ENCODE measurements around the gene GOLPH3.
"Not testable (repeated sequence)": the region's sequence is repeated elsewhere in the genome, so short reads cannot be mapped to it uniquely, and the experiment has no call there.

Gene GOLPH3

DNA sequence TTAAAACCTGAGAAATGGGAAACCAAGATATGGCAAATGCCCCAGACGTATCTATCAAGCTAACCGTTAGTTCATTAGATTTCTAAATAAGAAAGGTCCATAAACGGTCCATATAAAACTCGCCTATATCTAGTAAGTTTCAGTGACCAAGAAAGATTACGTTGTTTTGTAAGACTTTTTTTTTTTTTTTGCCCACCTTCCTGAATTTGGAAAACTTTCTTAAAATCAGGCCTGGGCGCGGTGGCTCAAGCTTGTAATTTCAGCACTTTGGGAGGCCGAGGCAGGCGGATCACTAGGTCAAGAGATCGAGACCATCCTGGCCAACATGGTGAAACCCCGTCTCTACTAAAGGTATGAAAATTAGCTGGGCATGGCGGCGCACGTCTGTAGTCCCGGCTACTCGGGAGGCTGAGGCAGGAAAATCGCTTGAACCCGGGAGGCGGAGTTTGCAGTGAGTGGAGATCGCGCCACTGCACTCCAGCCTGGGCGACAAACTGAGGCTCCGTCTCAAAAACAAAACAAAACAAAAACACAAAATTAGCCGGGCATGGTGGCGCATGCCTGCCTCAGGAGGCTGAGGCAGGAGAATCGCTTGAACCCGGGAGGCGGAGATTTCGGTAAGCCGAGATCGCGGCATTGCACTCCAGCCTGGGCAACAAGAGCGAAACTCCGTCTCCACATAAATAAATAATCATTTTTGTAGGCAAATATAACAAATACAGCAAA lies 1.8 kb downstream of the GOLPH3 start:
- in situ Hi-C loops (cut with MboI; ENCODE audit: low sequenced_read_pairs) = not testable (repeated sequence)

GRCh38 chr5:32170303-32171151 lies 3.6 kb downstream of the GOLPH3 start:
- in situ Hi-C loops (cut with MboI; ENCODE audit: low sequenced_read_pairs) = no loop called here

DNA sequence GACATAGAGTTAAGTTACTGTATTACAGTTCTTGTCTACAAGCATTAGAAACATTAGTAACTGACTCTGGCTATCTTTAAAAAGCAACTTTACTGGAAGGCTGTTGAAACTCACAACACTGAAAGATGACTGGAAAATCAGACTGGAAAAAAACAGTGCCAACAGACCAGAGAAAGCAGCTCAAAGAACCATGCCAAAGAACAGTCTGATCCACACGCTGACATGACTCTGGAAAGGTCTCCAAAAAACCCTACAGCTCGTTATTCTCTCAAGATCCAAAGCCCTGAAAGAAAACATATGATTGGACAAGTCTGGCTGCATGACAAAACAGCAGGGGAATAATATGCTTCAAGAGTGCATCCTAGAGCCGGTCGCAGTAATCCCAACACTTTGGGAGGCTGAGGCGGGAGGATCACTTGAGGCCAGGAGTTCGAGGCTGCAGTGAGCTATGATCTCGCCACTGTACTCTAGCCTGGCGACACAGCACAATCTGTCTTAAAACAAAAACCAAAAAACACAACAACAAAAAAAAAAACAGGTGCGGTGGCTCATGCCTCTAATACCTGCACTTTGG lies 5.6 kb downstream of the GOLPH3 start:
- in situ Hi-C loops (cut with MboI; ENCODE audit: low sequenced_read_pairs) = no loop called here

GRCh38 chr5:32165597-32165996 lies 8.5 kb downstream of the GOLPH3 start:
- in situ Hi-C loops (cut with MboI; ENCODE audit: low sequenced_read_pairs) = no loop called here

DNA sequence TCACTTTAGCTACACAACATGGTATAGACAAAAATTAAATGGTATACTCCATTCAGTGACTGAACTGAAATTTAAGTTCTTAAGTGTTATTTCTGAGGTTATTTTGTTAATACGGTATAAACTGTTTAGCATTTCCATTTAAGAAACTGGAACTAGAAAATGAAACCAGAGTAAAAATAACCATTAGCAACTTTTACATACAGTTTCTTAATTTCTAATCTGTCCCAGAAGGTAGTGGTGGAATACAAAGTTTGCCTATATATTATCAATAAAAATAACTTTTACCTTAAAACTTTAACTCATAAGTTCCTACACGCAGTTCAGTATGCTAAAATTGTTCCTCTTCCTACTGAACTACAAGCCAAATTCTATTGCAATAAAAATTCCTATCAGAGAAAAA lies 10.3 kb downstream of the GOLPH3 start:
- in situ Hi-C loops (cut with MboI; ENCODE audit: low sequenced_read_pairs) = no loop called here

DNA sequence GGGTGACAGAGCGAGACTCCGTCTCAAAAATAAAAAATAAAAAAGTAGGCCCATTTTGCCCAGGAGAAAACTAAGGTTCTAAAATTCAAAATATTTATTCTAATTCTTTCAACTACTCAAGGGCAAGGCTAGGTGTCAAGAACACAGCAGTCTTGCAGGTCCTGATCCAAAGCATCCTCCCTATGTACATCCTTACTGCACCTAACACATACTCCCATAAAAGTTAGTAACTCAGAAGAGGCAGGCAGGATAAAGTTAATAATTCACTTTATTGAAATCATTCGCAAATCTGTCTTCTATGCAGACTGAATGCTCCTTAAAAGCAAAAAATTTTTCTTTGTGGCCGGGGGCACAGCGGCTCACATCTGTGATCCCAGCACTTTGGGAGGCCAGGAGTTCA lies 11.1 kb downstream of the GOLPH3 start:
- in situ Hi-C loops (cut with MboI; ENCODE audit: low sequenced_read_pairs) = no loop called here

- in situ Hi-C loops (cut with MboI; ENCODE audit: low sequenced_read_pairs) = no loop called here
Observed at GRCh38 chr5:32160228-32160627, 13.9 kb downstream of the GOLPH3 start.

- in situ Hi-C loops (cut with MboI; ENCODE audit: low sequenced_read_pairs) = no loop called here
Observed at GRCh38 chr5:32159328-32160072, 14.6 kb downstream of the GOLPH3 start.

DNA sequence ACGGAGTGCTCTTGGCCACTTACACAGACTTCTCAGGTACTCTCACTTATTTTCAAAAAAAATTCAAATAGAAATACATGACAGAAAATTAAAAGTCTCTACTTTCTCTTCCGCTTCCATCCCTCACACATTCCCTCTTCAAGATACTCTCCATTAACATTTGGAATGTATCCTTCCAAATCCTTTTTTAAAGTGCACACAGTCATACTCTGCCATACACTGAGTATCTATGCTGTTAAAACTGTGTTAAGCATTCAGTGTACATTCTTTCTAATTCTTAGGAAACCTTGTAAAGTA lies 15.5 kb downstream of the GOLPH3 start:
- in situ Hi-C loops (cut with MboI; ENCODE audit: low sequenced_read_pairs) = no loop called here

GRCh38 chr5:32157078-32157477 lies 17.0 kb downstream of the GOLPH3 start:
- in situ Hi-C loops (cut with MboI; ENCODE audit: low sequenced_read_pairs) = no loop called here

DNA sequence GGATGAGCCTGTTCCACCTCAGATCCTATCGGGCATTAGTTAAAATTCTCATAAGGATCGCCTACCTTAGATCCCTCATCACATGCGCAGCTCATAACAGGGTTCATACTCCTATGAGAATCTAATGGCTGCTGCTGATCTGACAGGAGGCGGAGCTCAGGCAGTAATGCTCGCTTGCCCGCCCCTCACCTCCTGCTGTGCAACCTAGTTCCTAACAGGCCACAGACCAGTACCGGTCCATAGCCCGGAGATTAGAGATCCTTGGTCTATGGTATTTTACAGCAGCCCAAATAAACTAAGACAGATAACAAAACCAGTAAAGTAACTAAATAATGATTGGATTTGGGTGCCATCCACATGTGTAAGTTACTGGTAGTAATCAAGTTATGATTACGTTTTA lies 17.5 kb downstream of the GOLPH3 start:
- in situ Hi-C loops (cut with MboI; ENCODE audit: low sequenced_read_pairs) = no loop called here

DNA sequence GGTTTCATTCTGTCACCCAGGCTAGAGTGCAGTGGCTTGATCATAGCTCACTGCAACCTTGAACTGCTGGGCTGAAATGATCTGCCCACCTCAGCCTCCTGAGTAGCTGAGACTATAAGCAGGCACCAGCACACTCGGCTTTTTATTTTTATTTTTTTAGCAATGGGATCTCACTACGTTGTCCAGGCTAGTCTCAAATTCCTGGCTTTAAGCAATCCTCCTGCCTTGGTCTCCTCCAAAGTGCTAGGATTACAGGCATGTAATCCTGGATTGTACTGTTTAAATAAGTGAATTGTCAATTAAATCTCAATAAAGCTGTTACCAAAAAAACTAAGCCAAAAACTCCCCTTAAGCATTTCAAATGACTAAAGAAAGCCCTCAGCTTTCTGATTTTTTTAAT lies 18.9 kb downstream of the GOLPH3 start:
- in situ Hi-C loops (cut with MboI; ENCODE audit: low sequenced_read_pairs) = no loop called here

DNA sequence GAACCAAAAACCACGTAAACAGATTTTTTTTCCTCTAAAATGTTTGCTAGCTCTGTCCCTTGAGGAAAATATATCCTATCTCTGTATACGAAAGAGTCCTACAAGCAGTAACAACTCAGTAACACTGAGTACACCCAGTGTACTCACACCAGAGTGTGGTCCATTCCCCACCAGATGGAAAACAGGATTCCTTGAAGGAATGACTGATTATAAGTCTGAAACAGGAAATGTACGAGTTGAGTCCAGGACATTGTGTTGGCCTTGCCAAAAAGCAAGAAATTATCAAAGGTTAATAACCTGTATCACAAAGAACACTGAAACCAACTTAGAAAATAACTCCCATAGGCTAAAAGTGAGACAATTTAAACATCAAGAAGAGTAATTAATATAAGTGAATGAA lies 20.4 kb downstream of the GOLPH3 start:
- in situ Hi-C loops (cut with MboI; ENCODE audit: low sequenced_read_pairs) = no loop called here

DNA sequence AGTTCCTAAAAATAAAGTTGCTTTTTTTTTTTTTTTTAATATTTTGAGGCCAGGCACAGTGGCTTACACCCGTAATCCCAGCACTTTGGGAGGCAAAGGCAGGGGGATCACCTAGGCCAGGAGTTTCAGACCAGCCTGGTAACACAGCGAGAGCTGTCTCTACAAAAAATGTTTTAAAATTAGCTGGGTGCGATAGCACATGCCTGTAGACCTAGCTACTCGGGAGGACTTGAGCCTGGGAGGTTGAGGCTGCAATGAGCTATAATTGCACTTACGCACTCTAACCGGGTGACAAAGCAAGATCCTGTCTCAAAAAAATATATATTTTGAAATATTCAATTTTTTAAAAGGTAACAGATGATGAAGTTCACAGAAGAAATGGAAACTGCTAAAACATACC lies 22.9 kb downstream of the GOLPH3 start:
- in situ Hi-C loops (cut with MboI; ENCODE audit: low sequenced_read_pairs) = no loop called here

- in situ Hi-C loops (cut with MboI; ENCODE audit: low sequenced_read_pairs) = no loop called here
Observed at GRCh38 chr5:32150366-32150765, 23.8 kb downstream of the GOLPH3 start.

DNA sequence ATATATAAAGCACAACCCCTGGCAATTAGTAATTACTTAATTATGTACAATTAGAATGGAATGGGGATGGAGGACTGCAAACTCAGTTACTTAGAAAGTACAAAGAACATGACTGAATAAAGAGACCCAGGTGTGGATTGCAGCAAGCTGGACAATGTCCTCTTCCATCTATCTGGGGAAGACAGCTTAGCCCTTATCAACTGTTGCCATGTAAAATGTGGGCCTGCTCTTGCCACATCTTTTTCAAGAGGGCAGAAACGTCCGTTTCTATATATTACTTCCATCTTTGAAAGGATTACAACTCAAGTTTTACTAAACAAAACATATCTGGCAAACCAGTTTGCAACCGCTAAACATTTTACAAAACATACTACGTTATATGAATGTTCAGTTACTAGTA lies 26.2 kb downstream of the GOLPH3 start:
- in situ Hi-C loops (cut with MboI; ENCODE audit: low sequenced_read_pairs) = no loop called here

- in situ Hi-C loops (cut with MboI; ENCODE audit: low sequenced_read_pairs) = no loop called here
Observed at GRCh38 chr5:32147236-32147635, 26.9 kb downstream of the GOLPH3 start.

DNA sequence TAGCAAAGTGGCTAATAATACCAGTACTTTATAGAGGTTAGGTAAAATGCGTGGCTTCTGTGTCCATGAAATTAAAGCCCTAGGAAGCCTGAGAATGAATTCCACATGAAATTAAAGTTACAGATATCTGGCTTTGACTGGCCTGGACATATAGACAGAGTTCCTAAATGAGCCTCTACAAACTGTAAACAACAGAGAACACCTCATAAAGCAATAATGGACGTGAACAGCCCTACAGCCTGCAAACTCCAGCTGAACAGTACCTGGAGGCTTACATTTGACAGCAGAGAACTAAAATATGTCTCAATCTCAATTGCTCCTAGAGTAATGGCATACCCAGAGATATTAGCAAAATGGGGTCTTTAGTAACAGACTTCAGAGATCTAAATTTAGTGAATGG lies 28.7 kb downstream of the GOLPH3 start:
- in situ Hi-C loops (cut with MboI; ENCODE audit: low sequenced_read_pairs) = no loop called here

GRCh38 chr5:32144378-32145207 lies 29.5 kb downstream of the GOLPH3 start:
- in situ Hi-C loops (cut with MboI; ENCODE audit: low sequenced_read_pairs) = no loop called here

- in situ Hi-C loops (cut with MboI; ENCODE audit: low sequenced_read_pairs) = no loop called here
Observed at GRCh38 chr5:32143617-32144377, 30.3 kb downstream of the GOLPH3 start.
